ENCODE results near the gene MSL3B.

DNA sequence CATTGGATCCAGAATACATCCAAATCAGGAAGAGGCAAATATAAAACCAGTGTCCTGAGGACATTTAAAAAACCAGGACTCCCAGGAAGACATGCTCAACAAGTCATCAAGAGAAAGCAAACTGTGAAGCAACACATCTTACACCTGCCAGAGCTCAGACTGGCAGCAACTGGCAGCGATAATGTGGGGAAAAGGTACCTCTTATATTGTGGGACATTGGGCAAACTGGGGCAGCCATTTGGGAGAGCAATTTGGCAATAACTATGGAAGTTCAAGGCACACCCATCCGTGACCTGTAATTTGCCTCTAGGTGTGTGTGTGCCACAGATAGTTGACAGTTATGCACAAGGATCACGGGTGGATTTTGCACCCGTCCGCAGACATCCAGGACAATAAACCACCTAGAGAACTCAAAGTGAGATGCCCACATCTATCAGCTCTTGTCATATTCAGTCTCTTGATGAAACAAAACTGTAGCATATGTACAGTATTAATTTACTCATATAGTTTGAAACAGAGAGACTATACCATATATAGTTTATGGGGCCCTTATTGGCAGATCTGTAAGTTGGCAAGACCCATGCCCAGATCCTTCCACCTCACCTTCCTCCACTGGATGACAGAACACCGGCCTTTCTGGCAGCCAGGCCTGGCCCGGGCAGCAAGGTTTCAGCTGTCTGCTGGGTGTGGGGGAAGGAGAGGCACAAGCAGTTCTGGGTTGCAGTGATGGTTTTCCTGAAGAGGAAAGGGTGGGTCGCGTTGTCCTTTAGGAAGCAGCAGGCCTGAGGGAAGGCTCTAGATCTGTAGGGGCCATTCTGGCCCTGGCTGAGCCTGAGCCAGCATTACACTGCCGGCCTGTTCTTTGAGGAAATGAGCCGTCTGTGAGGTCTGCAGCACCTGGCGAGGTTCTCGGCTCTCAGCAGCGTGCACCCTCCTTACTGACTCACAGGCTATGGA is 32.7 kb downstream of the MSL3B start:
- no peak for TF ChIP-seq POLR2A (IDR thresholded peaks at IDR 0.05)
- TF ChIP-seq, protein P1, sequence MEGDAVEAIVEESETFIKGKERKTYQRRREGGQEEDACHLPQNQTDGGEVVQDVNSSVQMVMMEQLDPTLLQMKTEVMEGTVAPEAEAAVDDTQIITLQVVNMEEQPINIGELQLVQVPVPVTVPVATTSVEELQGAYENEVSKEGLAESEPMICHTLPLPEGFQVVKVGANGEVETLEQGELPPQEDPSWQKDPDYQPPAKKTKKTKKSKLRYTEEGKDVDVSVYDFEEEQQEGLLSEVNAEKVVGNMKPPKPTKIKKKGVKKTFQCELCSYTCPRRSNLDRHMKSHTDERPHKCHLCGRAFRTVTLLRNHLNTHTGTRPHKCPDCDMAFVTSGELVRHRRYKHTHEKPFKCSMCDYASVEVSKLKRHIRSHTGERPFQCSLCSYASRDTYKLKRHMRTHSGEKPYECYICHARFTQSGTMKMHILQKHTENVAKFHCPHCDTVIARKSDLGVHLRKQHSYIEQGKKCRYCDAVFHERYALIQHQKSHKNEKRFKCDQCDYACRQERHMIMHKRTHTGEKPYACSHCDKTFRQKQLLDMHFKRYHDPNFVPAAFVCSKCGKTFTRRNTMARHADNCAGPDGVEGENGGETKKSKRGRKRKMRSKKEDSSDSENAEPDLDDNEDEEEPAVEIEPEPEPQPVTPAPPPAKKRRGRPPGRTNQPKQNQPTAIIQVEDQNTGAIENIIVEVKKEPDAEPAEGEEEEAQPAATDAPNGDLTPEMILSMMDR (IDR thresholded peaks at IDR 0.05) = no peak

Measured in right lobe of liver (tissue), 4 donors.